Activated CD8-positive, alpha-beta T cell treated with anti-CD3 and anti-CD28 coated beads for 36 hours (primary cell): Measurements from ENCODE around the gene TNRC6C. TPM values are rescaled to one million over a fixed set of nuclear protein-coding genes. Genes with fewer than 3 reads are reported as not detected.

Experiments used
- ATAC-seq: fragments of 200-7000 bp; cut with Tn5 transposase; one replicate; pipeline ENCODE4 v1.10.0; 2021; ENCODE audit warnings: mild to moderate bottlenecking, moderate library complexity
- CTCF ChIA-PET: fragments of 350-600 bp; sonication (Branson Sonifier 250); formaldehyde crosslinking; loops from one replicate; lab custom pipeline; 2021; ENCODE audit warnings: antibody characterized with exemption; lab: Charles Lee
- POLR2A ChIA-PET: fragments of 350-600 bp; sonication (Branson Sonifier 250); formaldehyde crosslinking; loops from one replicate; lab custom pipeline; 2021; ENCODE audit warnings: antibody characterized with exemption; lab: Charles Lee
- DNase-seq: peaks from one replicate; pipeline ENCODE4 v3.0.0-alpha.2; 2020
- H3K27ac Mint-ChIP-seq: one replicate; pipeline ENCODE4 v1.8.0; 2021; ENCODE audit warnings: mild to moderate bottlenecking, mixed read lengths
- H3K27me3 Mint-ChIP-seq: one replicate; pipeline ENCODE4 v1.8.0; 2021; ENCODE audit warnings: mixed read lengths
- H3K36me3 Mint-ChIP-seq: one replicate; pipeline ENCODE4 v1.8.0; 2021; ENCODE audit warnings: low read depth, mixed read lengths
- H3K4me1 Mint-ChIP-seq: one replicate; pipeline ENCODE4 v1.8.0; 2021; ENCODE audit warnings: low read depth, mixed read lengths
- H3K4me3 Mint-ChIP-seq: one replicate; pipeline ENCODE4 v1.8.0; 2021; ENCODE audit warnings: mild to moderate bottlenecking, moderate library complexity, mixed read lengths
- H3K9me3 Mint-ChIP-seq: one replicate; pipeline ENCODE4 v1.8.0; 2021; ENCODE audit warnings: mixed read lengths
- intact Hi-C: fragments of 100-400 bp; cut with micrococcal nuclease; formaldehyde crosslinking; loops from one replicate; pipeline ENCODE4 v1.10.0; 2022
- total RNA-seq, 2 experiments: library from RNA; stranded (reverse); gene quantifications; one replicate each; pipeline ENCODE4 v1.2.3, GENCODE V29; 2021
- TF ChIP-seq, protein P1 (sequence below): fragments of 200-600 bp; IDR thresholded peaks from one replicate; pipeline ENCODE4 v1.8.0; 2022; ENCODE audit warnings: antibody characterized with exemption, mild to moderate bottlenecking

TNRC6C gene
- total RNA-seq, 2 experiments from 2014 or later, result 26.4 to 26.6 TPM

DNA sequence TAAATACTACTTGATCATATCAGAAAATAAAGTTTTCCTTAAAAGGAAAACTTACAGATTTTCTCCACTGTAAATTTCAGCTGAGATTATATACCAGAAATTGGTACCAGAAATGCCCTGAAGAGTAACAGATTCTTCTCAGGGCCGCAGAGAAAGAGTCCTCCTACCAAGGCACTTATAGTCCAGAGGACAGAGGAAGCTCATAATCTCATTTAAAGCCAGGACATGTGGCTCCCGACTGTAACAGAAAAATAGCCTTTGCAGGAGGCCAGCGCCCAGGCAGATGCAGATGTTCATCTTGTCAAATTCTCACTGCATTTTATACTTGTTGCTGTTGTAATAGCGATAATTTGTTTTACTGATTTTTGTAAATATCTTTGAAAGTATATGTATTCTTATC, 43.7 kb downstream of the TNRC6C start:
- intact Hi-C loops, result loop anchor here (10.0 kb wide), 1 partner anchor 117 kb away; no protein-coding TSS in a partner anchor
- DNase-seq (no peak), ATAC-seq (no peak)
- H3K36me3 Mint-ChIP-seq, result peaks cover 17% of the 10 kb centered on the region
- no peak overlapping the region for H3K4me3 Mint-ChIP-seq
- no peaks in the 10 kb centered on the region for H3K9me3 Mint-ChIP-seq
- peaks cover 72% of the 10 kb centered on the region for H3K4me1 Mint-ChIP-seq
- no peaks in the 10 kb centered on the region for H3K27me3 Mint-ChIP-seq
- POLR2A ChIA-PET, result no interaction called here
- TF ChIP-seq, protein P1, sequence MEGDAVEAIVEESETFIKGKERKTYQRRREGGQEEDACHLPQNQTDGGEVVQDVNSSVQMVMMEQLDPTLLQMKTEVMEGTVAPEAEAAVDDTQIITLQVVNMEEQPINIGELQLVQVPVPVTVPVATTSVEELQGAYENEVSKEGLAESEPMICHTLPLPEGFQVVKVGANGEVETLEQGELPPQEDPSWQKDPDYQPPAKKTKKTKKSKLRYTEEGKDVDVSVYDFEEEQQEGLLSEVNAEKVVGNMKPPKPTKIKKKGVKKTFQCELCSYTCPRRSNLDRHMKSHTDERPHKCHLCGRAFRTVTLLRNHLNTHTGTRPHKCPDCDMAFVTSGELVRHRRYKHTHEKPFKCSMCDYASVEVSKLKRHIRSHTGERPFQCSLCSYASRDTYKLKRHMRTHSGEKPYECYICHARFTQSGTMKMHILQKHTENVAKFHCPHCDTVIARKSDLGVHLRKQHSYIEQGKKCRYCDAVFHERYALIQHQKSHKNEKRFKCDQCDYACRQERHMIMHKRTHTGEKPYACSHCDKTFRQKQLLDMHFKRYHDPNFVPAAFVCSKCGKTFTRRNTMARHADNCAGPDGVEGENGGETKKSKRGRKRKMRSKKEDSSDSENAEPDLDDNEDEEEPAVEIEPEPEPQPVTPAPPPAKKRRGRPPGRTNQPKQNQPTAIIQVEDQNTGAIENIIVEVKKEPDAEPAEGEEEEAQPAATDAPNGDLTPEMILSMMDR, result no peak
- no peak overlapping the region for H3K27ac Mint-ChIP-seq
- CTCF ChIA-PET, result interaction anchor here (0.9 to 2.4 kb wide), 3 partner anchors 12 to 38 kb away, joined by 3 to 20 read pairs (median 4); no protein-coding TSS in a partner anchor

DNA sequence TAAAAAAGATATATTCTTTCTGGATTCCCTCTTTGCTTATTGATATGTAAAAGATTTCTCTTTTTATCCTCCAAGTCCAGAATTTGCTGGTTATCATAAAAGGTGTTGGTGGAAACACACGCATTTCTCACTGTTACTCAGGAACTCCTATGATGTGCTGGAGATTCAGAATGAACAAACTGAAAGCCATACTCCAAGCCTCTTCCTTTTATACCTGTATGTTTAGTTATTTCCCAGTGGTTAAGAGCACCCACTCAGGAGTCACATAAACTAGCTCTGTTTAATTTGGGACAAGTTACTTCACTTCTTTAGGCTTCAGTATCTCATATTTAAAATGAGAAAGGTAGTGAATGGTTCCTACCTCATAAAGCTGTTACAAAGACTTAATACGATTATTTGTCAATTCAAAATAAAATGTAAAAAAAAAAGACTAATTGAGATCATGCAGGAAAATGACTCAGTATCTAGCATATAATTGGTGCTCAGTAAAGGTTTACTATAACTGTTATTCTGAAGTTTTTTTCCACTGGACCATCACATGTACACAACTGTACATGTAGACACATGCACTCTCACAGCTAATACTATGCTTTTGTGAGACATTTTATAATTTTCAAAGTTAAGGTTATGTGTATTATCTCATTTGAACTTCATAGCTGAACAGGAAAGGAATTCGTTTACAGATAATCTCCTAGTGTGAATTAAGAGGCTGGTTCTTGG, 47.1 kb downstream of the TNRC6C start:
- TF ChIP-seq, protein P1, result no peak
- DNase-seq (no peak), ATAC-seq (no peak)
- ChIA-PET POLR2A (interaction anchor here (1.4 kb wide), 1 partner anchor 124 kb away, joined by 3 read pairs; no protein-coding TSS in a partner anchor), CTCF (interaction anchor here (0.9 to 3.1 kb wide), 6 partner anchors 8 to 463 kb away, joined by 3 to 33 read pairs (median 4); no protein-coding TSS in a partner anchor)
- H3K27me3 Mint-ChIP-seq, result no peaks in the 10 kb centered on the region
- H3K27ac Mint-ChIP-seq, result peak overlapping the region; percentile 50
- no peak overlapping the region for H3K4me3 Mint-ChIP-seq
- peaks cover 47% of the 10 kb centered on the region for H3K4me1 Mint-ChIP-seq
- H3K9me3 Mint-ChIP-seq, result no peaks in the 10 kb centered on the region
- intact Hi-C loops, result loop anchor here (10.0 kb wide), 1 partner anchor 121 kb away; no protein-coding TSS in a partner anchor
- peaks cover 10% of the 10 kb centered on the region for H3K36me3 Mint-ChIP-seq

GRCh38 chr17:78006338-78006737, 47.8 kb downstream of the TNRC6C start:
- no peaks in the 10 kb centered on the region for H3K9me3 Mint-ChIP-seq
- POLR2A ChIA-PET, result interaction anchor here (0.7 kb wide), 1 partner anchor 29 kb away, joined by 3 read pairs; no protein-coding TSS in a partner anchor

GRCh38 chr17:78007647-78008046, 49.1 kb downstream of the TNRC6C start:
- H3K36me3 Mint-ChIP-seq, result peaks cover 10% of the 10 kb centered on the region
- TF ChIP-seq, protein P1, result no peak
- no peaks in the 10 kb centered on the region for H3K9me3 Mint-ChIP-seq
- no peaks in the 10 kb centered on the region for H3K27me3 Mint-ChIP-seq
- DNase-seq (no peak), ATAC-seq (no peak)
- intact Hi-C loops, result loop anchor here (10.0 kb wide), 1 partner anchor 123 kb away; no protein-coding TSS in a partner anchor
- H3K4me3 Mint-ChIP-seq, result no peak overlapping the region
- peaks cover 38% of the 10 kb centered on the region for H3K4me1 Mint-ChIP-seq
- POLR2A ChIA-PET, result no interaction called here
- CTCF ChIA-PET, result interaction anchor here (4.9 kb wide), 1 partner anchor 12 kb away, joined by 32 read pairs; no protein-coding TSS in a partner anchor
- H3K27ac Mint-ChIP-seq, result no peak overlapping the region

More at GRCh38 chr17:78006338-78006737, 47.8 kb downstream of the TNRC6C start:
- TF ChIP-seq, protein P1, result no peak
- peaks cover 10% of the 10 kb centered on the region for H3K36me3 Mint-ChIP-seq
- H3K27ac Mint-ChIP-seq, result no peak overlapping the region
- intact Hi-C loops, result loop anchor here (10.0 kb wide), 1 partner anchor 122 kb away; no protein-coding TSS in a partner anchor
- DNase-seq, result no peak
- ATAC-seq, result no peak
- no peaks in the 10 kb centered on the region for H3K27me3 Mint-ChIP-seq
- H3K4me3 Mint-ChIP-seq, result no peak overlapping the region
- H3K4me1 Mint-ChIP-seq, result peaks cover 43% of the 10 kb centered on the region
- CTCF ChIA-PET, result interaction anchor here (0.9 to 3.1 kb wide), 3 partner anchors 8 to 128 kb away, joined by 3 to 33 read pairs (median 15); no protein-coding TSS in a partner anchor
